8988T (cell line): Measurements from ENCODE around the gene VCX2.
"Not testable (repeated sequence)": the region's sequence is repeated elsewhere in the genome, so short reads cannot be mapped to it uniquely, and the experiment has no call there.

Experiments used
- DNase-seq: peaks from one replicate; pipeline ENCODE4 v3.0.0; 2011

The VCX2 gene

DNA sequence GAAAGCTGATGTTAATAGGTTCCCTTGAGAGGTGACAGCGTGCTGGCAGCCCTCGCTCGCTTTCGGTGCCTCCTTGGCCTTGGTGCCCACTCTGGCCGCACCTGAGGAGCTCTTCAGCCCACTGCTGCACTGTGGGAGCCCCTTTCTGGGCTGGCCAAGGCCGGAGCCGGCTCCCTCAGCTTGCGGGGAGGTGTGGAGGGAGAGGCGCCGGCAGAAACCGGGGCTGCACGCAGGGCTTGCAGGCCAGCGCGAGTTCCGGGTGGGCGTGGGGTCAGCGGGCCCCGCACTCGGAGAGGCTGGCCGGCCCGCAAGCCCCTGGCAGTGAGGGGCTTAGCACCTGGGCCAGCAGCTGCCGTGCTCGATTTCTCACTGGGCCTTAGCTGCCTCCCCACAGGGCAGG, 49.7 kb downstream of the VCX2 start:
- DNase-seq = not testable (repeated sequence)
